Measurements from ENCODE around the gene RAD51B.

DNA sequence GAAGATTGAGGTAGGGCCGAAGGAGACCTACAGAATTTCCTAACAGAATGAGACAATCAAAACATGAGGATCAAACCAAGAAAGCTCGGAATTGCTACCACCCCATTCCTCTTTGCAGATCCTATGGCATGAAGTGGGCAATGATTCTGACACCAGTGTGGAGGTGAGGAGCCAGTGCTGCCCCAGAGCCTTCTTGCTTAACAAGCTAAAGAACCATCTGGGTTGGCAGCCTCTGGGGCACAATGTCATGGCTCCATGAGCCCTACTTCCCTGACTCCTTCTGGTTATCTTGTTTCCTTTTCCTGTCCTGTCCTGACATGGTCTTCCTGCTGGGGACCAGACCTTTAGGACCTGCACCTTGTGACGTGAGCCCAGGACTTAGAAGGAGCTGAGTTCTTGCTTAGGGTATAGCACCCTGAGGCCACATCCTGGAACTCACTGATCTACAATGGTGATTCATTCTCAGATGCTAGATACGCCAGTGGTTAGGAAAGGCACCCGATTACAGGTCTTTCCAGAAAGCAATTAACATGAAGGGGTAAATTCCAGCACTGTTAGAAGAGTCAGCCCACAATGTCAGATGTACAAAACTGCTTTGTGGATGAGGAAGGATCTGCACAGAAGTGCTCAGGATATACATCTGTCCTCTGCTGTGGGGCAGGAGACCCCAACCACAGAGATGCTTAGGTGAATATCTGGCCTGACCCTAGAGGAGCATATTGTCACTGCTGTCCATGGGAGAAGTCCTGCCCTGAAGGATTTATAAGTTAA is 649.0 kb downstream of the RAD51B start:
- TF ChIP-seq POLR2AphosphoS5 (IDR thresholded peaks at IDR 0.05; ENCODE audit: borderline replicate concordance, low read depth, low read length): no peak
- TF ChIP-seq EZH2 (IDR thresholded peaks at IDR 0.05): no peak
- TF ChIP-seq FOXP2 (optimal IDR thresholded peaks at IDR 0.05; ENCODE audit: control extremely low read depth, extremely low read length, insufficient read depth): no peak
